ENCODE measurements around the gene KLF9.
"Not testable (repeated sequence)": the region's sequence is repeated elsewhere in the genome, so short reads cannot be mapped to it uniquely, and the experiment has no call there.

Gene KLF9

GRCh38 chr9:70405808-70406433 lies 8.5 kb downstream of the KLF9 start:
- no peak for DNase-seq (ENCODE audit: low spot score)

GRCh38 chr9:70404261-70404660 lies 10.2 kb downstream of the KLF9 start:
- no peak for DNase-seq (ENCODE audit: low spot score)

- no peak for DNase-seq (ENCODE audit: low spot score)
Observed at GRCh38 chr9:70403618-70404025, 10.8 kb downstream of the KLF9 start.

GRCh38 chr9:70403166-70403565 lies 11.3 kb downstream of the KLF9 start:
- no peak for DNase-seq (ENCODE audit: low spot score)

GRCh38 chr9:70402213-70402612 lies 12.2 kb downstream of the KLF9 start:
- no peak for DNase-seq (ENCODE audit: low spot score)

- not testable (repeated sequence) for DNase-seq (ENCODE audit: low spot score)
Observed at GRCh38 chr9:70401241-70401640, 13.2 kb downstream of the KLF9 start.

- DNase-seq (ENCODE audit: low spot score), result no peak
Observed at GRCh38 chr9:70400107-70400892, 14.2 kb downstream of the KLF9 start.

GRCh38 chr9:70399141-70399540 lies 15.3 kb downstream of the KLF9 start:
- DNase-seq (ENCODE audit: low spot score), result no peak

GRCh38 chr9:70398145-70398556 lies 16.3 kb downstream of the KLF9 start:
- no peak for DNase-seq (ENCODE audit: low spot score)

GRCh38 chr9:70395652-70396051 lies 18.8 kb downstream of the KLF9 start:
- DNase-seq (ENCODE audit: low spot score), result no peak

- no peak for DNase-seq (ENCODE audit: low spot score)
Observed at GRCh38 chr9:70392850-70393249, 21.6 kb downstream of the KLF9 start.

GRCh38 chr9:70392189-70392588 lies 22.3 kb downstream of the KLF9 start:
- no peak for DNase-seq (ENCODE audit: low spot score)

- DNase-seq (ENCODE audit: low spot score), result no peak
Observed at GRCh38 chr9:70390933-70391341, 23.5 kb downstream of the KLF9 start.

- no peak for DNase-seq (ENCODE audit: low spot score)
Observed at GRCh38 chr9:70389621-70390266, 24.7 kb downstream of the KLF9 start.

- DNase-seq (ENCODE audit: low spot score), result no peak
Observed at GRCh38 chr9:70389188-70389587, 25.3 kb downstream of the KLF9 start.

- no peak for DNase-seq (ENCODE audit: low spot score)
Observed at GRCh38 chr9:70387663-70388062, 26.8 kb downstream of the KLF9 start.

- no peak for DNase-seq (ENCODE audit: low spot score)
Observed at GRCh38 chr9:70385426-70385825, 29.0 kb downstream of the KLF9 start.

- DNase-seq (ENCODE audit: low spot score), result no peak
Observed at GRCh38 chr9:70382709-70383605, 31.5 kb downstream of the KLF9 start.

GRCh38 chr9:70382046-70382708 lies 32.3 kb downstream of the KLF9 start:
- no peak for DNase-seq (ENCODE audit: low spot score)

- DNase-seq (ENCODE audit: low spot score), result no peak
Observed at GRCh38 chr9:70374962-70375618, 39.4 kb downstream of the KLF9 start.

- no peak for DNase-seq (ENCODE audit: low spot score)
Observed at GRCh38 chr9:70367305-70367930, 47.0 kb downstream of the KLF9 start.
